Endothelial cell of umbilical vein (primary cell): ENCODE measurements around the gene PHACTR1. TPM values are rescaled to one million over a fixed set of nuclear protein-coding genes. Genes with fewer than 3 reads are reported as not detected.

ENCODE experiments used
- BruUV-seq: library from RNA; stranded (reverse); fragments of 400-500 nt; replicated peaks from 2 replicates; lab custom pipeline; 2021; lab: Mats Ljungman, UMichigan
- CTCF ChIA-PET: fragments of 300-600, 350-600 bp; sonication (Branson Sonifier 250); formaldehyde crosslinking; loops from one replicate; lab custom pipeline; 2021; ENCODE audit warnings: antibody characterized with exemption, inconsistent platforms; lab: Charles Lee
- POLR2A ChIA-PET: fragments of 300-600, 350-600 bp; sonication (Branson Sonifier 250); formaldehyde crosslinking; loops from one replicate; lab custom pipeline; 2021; ENCODE audit warnings: antibody characterized with exemption, inconsistent platforms; lab: Charles Lee
- DNase-seq: peaks from one replicate; pipeline ENCODE4 v3.0.0-alpha.2; 2011; ENCODE audit warnings: low read depth, low spot score
- FAIRE-seq: peaks from 2 replicates; lab custom pipeline; 2011; peaks lifted over from hg19 to GRCh38; lab: Jason Lieb, UNC
- H2AFZ ChIP-seq: 2 replicates; pipeline ENCODE4 v1.6.0; 2012; ENCODE audit warnings: low read depth, low read length, control low read depth, inconsistent platforms
- H3K27ac ChIP-seq: 2 replicates; pipeline ENCODE4 v1.5.1; 2011; ENCODE audit warnings: low read depth, mild to moderate bottlenecking, control low read depth, low read length, moderate library complexity; ENCODE audit not compliant: insufficient read depth
- H3K27me3 ChIP-seq, 2 experiments: 2 replicates each; pipeline versions ENCODE4 v1.6.0 to v1.6.1; 2011; ENCODE audit warnings: low read length in 2 of 2, mixed read lengths in 1 of 2; ENCODE audit not compliant: control insufficient read depth in 2 of 2, insufficient read depth in 2 of 2
- H3K36me3 ChIP-seq, 2 experiments: 2 replicates in 1 of 2; 3 replicates in 1 of 2; pipeline ENCODE4 v1.5.1; 2011; ENCODE audit warnings: low read length in 2 of 2, mild to moderate bottlenecking in 1 of 2, moderate library complexity in 1 of 2; ENCODE audit not compliant: control insufficient read depth in 2 of 2, insufficient read depth in 2 of 2; ENCODE audit errors: extremely low read depth in 1 of 2
- H3K4me1 ChIP-seq: 3 replicates; pipeline ENCODE4 v1.5.1; 2011; ENCODE audit warnings: mild to moderate bottlenecking, low read length; ENCODE audit not compliant: control insufficient read depth, insufficient read depth; ENCODE audit errors: extremely low read depth
- H3K4me2 ChIP-seq: 2 replicates; pipeline ENCODE4 v1.6.1; 2011; ENCODE audit warnings: low read length, control low read depth, mixed read lengths; ENCODE audit not compliant: insufficient read depth
- H3K4me3 ChIP-seq, 3 experiments: fragments of 200-600 bp in 1 of 3; sonication (generic), shearing (Covaris generic) in 1 of 3; replicated peaks in 1 of 3; 2 replicates each; pipeline ENCODE4 v1.5.1; 2011 to 2016; ENCODE audit warnings: control low read depth in 3 of 3, low read length in 3 of 3, mild to moderate bottlenecking in 2 of 3, inconsistent platforms in 1 of 3, low read depth in 1 of 3, moderate library complexity in 1 of 3; ENCODE audit not compliant: insufficient read depth in 1 of 3
- H3K79me2 ChIP-seq: 2 replicates; pipeline ENCODE4 v1.6.0; 2012; ENCODE audit warnings: low read length, inconsistent platforms; ENCODE audit not compliant: control insufficient read depth, insufficient read depth
- H3K9ac ChIP-seq: replicated peaks from 2 replicates; pipeline ENCODE3; 2011; ENCODE audit warnings: low read length, control low read depth; ENCODE audit not compliant: insufficient read depth; ENCODE audit errors: extremely low read depth
- H3K9me1 ChIP-seq: replicated peaks from 3 replicates; pipeline ENCODE4 v1.6.0; 2011; ENCODE audit warnings: mild to moderate bottlenecking, low read length; ENCODE audit not compliant: control insufficient read depth, insufficient read depth; ENCODE audit errors: extremely low read depth
- H3K9me3 ChIP-seq: replicated peaks from 2 replicates; pipeline ENCODE4 v1.5.1; 2012; ENCODE audit warnings: low read length, inconsistent platforms; ENCODE audit not compliant: control insufficient read depth, insufficient read depth
- H4K20me1 ChIP-seq: replicated peaks from 2 replicates; pipeline ENCODE3; 2011; ENCODE audit warnings: mild to moderate bottlenecking, low read length; ENCODE audit not compliant: control insufficient read depth, insufficient read depth; ENCODE audit errors: extremely low read depth
- CTCF ChIP-seq, 2 donors: IDR thresholded peaks; 1 replicate in 1 of 2; 2 replicates in 1 of 2; pipeline ENCODE4 v1.5.1; 2011; ENCODE audit warnings: low read length in 2 of 2, mild to moderate bottlenecking in 2 of 2, moderate library complexity in 2 of 2, control low read depth in 1 of 2, inconsistent platforms in 1 of 2, low read depth in 1 of 2; ENCODE audit not compliant: insufficient read depth in 1 of 2; ENCODE audit errors: extremely low read depth in 1 of 2
- EZH2 ChIP-seq: IDR thresholded peaks from 2 replicates; pipeline ENCODE4 v1.6.1; 2012; ENCODE audit warnings: borderline replicate concordance, low read depth, mild to moderate bottlenecking, moderate library complexity, low read length, inconsistent platforms; ENCODE audit not compliant: severe bottlenecking
- FOS ChIP-seq: IDR thresholded peaks from 2 replicates; pipeline ENCODE4 v1.6.1; 2011; ENCODE audit warnings: mild to moderate bottlenecking, low read length, moderate library complexity, borderline replicate concordance; ENCODE audit not compliant: insufficient read depth
- GATA2 ChIP-seq: IDR thresholded peaks from 2 replicates; pipeline ENCODE4 v1.7.0; 2011; ENCODE audit warnings: low read depth, mild to moderate bottlenecking, moderate library complexity, mixed read lengths, low read length; ENCODE audit not compliant: insufficient read length, insufficient read depth
- JUN ChIP-seq: IDR thresholded peaks from 2 replicates; pipeline ENCODE4 v1.6.1; 2011; ENCODE audit warnings: borderline replicate concordance, low read depth; ENCODE audit not compliant: insufficient read length, insufficient read depth
- MAX ChIP-seq: IDR thresholded peaks from 2 replicates; pipeline ENCODE4 v1.6.1; 2011; ENCODE audit not compliant: insufficient read depth, insufficient read length
- MYC ChIP-seq: IDR thresholded peaks from one replicate; pipeline ENCODE4 v1.6.1; 2011; ENCODE audit warnings: mild to moderate bottlenecking, low read depth, low read length
- POLR2A ChIP-seq: IDR thresholded peaks from 2 replicates; pipeline ENCODE4 v1.6.1; 2012; ENCODE audit warnings: low read depth, mild to moderate bottlenecking, control low read depth, low read length
- POLR2AphosphoS5 ChIP-seq: IDR thresholded peaks from 2 replicates; pipeline ENCODE4 v1.6.1; 2012; ENCODE audit warnings: low read depth, mild to moderate bottlenecking, control low read depth, low read length, moderate library complexity; ENCODE audit not compliant: insufficient read depth
- dilution Hi-C: fragments of 300-500 bp; cut with MboI; formaldehyde crosslinking; loops from one replicate; pipeline ENCODE4 v1.15.0; 2019; ENCODE audit warnings: low sequenced_read_pairs; ENCODE audit not compliant: extremely low pct_ligation_motif_present
- intact Hi-C: fragments of 100-400 bp; cut with micrococcal nuclease; formaldehyde crosslinking; loops from one replicate; pipeline ENCODE4 v1.10.0; 2022
- polyA plus RNA-seq, 4 experiments: library from polyadenylated mRNA; depleted of rRNA in 3 of 4; stranded (reverse) in 3 of 4; unstranded in 1 of 4; fragments of >200 nt; gene quantifications; 2 replicates each; pipeline versions ENCODE4 v1.2.1 to v1.2.3, GENCODE V29; 2011 to 2012; ENCODE audit warnings: missing spikeins in 1 of 4
- total RNA-seq: library from RNA; stranded (reverse); gene quantifications from 2 replicates; pipeline ENCODE4 v1.2.3, GENCODE V29; 2021

Gene PHACTR1
- total and polyA plus RNA-seq, 2 donors (not counting 3 experiments of a cell fraction or from before 2014, with no cell fraction given), result 2.4 to 23.2 TPM

- no peak for FAIRE-seq
- no TSS peak for BruUV-seq
- H3K27me3 ChIP-seq, result no peaks in the 10 kb centered on the region
- H3K4me2 ChIP-seq, result no peak overlapping the region
- H3K9ac ChIP-seq, result no peak overlapping the region
- no peak overlapping the region for H2AFZ ChIP-seq
- H3K27ac ChIP-seq, result no peak overlapping the region
- H3K9me3 ChIP-seq, result no peaks in the 10 kb centered on the region
- dilution Hi-C loops, result no loop called here
- DNase-seq, result no peak
- H3K9me1 ChIP-seq, result no peaks in the 10 kb centered on the region
- no peak overlapping the region for H3K4me3 ChIP-seq
- TF ChIP-seq MYC (no peak), FOS (no peak), CTCF (IDR thresholded peaks at IDR 0.05; ENCODE audit: extremely low read depth in 1 of 2, insufficient read depth in 1 of 2, low read depth in 1 of 2, low read length in 2 of 2) (no peak), POLR2AphosphoS5 (no peak), EZH2 (no peak), MAX (no peak), JUN (no peak), POLR2A (no peak), GATA2 (no peak)
- peaks cover 12 to 20% of the 10 kb centered on the region in 2 experiments for H3K36me3 ChIP-seq
- H3K4me1 ChIP-seq, result no peaks in the 10 kb centered on the region
- intact Hi-C loops, result no loop called here
- CTCF ChIA-PET, result interaction anchor here (0.7 to 1.4 kb wide), 2 partner anchors 124 to 256 kb away, joined by 3 to 4 read pairs; no protein-coding TSS in a partner anchor
- no peaks in the 10 kb centered on the region for H3K79me2 ChIP-seq
- POLR2A ChIA-PET, result no interaction called here
- H4K20me1 ChIP-seq, result no peaks in the 10 kb centered on the region
Observed at GRCh38 chr6:13318821-13319220, 602.3 kb downstream of the PHACTR1 start.
